ENCODE results near the gene RHOBTB3.

Gene RHOBTB3

DNA sequence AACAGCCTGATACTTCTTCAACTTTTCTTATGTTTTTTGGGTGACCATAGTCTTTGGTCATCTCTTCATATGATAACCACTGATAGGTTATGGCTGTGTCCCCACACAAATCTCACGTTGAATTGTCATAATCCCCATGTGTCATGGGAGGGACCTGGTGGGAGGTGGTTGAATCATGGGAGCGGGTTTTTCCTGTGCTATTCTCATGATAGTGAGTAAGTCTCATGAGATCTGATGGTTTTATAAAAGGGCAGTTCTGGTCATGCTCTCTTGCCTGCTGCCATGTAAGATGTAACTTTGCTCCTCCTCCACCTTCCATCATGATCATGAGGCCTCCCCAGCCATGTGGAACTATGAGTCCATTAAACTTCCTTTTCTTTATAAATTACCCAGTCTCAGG is 8.7 kb downstream of the RHOBTB3 start:
- ChIA-PET POLR2A (no interaction called here), CTCF (no interaction called here)
- TF ChIP-seq, protein P1, sequence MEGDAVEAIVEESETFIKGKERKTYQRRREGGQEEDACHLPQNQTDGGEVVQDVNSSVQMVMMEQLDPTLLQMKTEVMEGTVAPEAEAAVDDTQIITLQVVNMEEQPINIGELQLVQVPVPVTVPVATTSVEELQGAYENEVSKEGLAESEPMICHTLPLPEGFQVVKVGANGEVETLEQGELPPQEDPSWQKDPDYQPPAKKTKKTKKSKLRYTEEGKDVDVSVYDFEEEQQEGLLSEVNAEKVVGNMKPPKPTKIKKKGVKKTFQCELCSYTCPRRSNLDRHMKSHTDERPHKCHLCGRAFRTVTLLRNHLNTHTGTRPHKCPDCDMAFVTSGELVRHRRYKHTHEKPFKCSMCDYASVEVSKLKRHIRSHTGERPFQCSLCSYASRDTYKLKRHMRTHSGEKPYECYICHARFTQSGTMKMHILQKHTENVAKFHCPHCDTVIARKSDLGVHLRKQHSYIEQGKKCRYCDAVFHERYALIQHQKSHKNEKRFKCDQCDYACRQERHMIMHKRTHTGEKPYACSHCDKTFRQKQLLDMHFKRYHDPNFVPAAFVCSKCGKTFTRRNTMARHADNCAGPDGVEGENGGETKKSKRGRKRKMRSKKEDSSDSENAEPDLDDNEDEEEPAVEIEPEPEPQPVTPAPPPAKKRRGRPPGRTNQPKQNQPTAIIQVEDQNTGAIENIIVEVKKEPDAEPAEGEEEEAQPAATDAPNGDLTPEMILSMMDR (IDR thresholded peaks at IDR 0.05; ENCODE audit: insufficient read depth, low read length, missing control alignments), result no peak
- no peak overlapping the region for H3K4me3 ChIP-seq (ENCODE audit: low read depth, low read length)
- DNase-seq (ENCODE audit: low read depth, low spot score), result no peak

DNA sequence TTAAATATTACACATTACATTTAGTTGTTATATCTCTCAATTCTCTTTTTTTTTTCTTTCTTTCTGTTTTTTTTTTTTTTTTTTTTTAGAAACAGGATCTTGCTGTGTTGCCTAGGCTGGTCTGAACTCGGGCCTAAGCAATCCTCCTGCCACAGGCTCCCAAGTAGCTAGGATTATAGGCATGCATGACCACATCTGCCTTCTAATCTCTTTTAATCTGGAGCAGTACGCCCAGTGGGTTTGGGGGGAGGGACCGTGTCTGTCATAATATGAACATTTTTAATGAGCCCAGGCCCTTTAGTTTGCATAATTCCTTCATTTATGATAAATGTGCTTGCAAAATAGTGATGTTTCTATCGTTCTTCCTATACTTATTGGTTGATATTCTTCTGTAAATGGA is 10.3 kb downstream of the RHOBTB3 start:
- TF ChIP-seq, protein P1 (IDR thresholded peaks at IDR 0.05; ENCODE audit: insufficient read depth, low read length, missing control alignments), result no peak
- ChIA-PET POLR2A (interaction anchor here (0.6 kb wide), 1 partner anchor 16 kb away, joined by 4 read pairs; no protein-coding TSS in a partner anchor), CTCF (interaction anchor here (0.9 to 1.4 kb wide), 4 partner anchors 9 to 97 kb away, joined by 3 to 4 read pairs (median 3); no protein-coding TSS in a partner anchor)
- H3K4me3 ChIP-seq (ENCODE audit: low read depth, low read length), result no peak overlapping the region
- DNase-seq (ENCODE audit: low read depth, low spot score), result no peak

DNA sequence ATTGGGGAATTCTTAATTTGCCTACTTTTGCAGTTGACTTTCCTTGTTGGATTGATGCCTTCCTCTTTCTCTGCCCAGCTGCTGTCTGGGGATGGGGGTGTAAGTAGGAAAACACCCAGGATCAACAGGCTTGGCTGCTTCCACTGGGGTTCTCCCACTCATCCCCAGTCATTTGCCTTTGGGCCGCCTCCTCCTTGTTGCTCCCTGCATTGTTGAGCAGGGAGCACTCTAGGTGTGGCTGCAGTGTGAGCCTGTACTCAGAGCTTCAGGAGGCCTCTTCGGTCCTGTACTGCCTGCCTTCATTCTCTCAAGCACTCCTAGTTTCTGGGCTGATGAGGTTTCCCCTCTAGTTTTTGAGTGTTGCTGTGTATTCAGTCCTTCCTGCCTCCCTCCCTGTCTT is 12.1 kb downstream of the RHOBTB3 start:
- DNase-seq (ENCODE audit: low read depth, low spot score), result no peak
- CTCF ChIA-PET, result interaction anchor here (1.5 to 2.7 kb wide), 2 partner anchors 9 to 11 kb away, joined by 3 to 11 read pairs; partner anchors contain the start of gene RHOBTB3
- POLR2A ChIA-PET, result no interaction called here
- no peak overlapping the region for H3K4me3 ChIP-seq (ENCODE audit: low read depth, low read length)
- TF ChIP-seq, protein P1 (IDR thresholded peaks at IDR 0.05; ENCODE audit: insufficient read depth, low read length, missing control alignments), result no peak

DNA sequence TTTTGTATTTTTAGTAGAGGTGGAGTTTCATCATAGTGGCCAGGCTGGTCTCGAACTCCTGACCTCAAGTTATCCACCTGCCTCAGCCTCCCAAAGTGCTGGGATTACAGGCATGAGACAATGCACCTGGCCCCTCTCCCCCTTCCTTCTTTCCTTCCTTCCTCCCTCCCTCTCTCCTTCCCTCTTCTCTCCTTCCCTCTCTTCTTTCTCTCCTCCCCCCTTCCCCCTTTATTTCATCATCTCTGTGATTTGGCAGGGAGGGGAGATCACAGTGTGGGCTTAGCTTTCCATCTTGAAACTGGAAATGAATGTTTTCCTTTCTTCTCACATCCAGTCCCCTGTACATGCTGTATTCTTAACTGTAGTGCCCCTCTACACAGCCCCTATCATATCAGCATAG is 12.7 kb downstream of the RHOBTB3 start:
- DNase-seq (ENCODE audit: low read depth, low spot score), result no peak
- ChIA-PET POLR2A (no interaction called here), CTCF (interaction anchor here (1.5 to 2.7 kb wide), 4 partner anchors 9 to 80 kb away, joined by 3 to 11 read pairs (median 6); partner anchors contain the start of gene RHOBTB3)
- H3K4me3 ChIP-seq (ENCODE audit: low read depth, low read length), result no peak overlapping the region
- TF ChIP-seq, protein P1 (IDR thresholded peaks at IDR 0.05; ENCODE audit: insufficient read depth, low read length, missing control alignments), result no peak

DNA sequence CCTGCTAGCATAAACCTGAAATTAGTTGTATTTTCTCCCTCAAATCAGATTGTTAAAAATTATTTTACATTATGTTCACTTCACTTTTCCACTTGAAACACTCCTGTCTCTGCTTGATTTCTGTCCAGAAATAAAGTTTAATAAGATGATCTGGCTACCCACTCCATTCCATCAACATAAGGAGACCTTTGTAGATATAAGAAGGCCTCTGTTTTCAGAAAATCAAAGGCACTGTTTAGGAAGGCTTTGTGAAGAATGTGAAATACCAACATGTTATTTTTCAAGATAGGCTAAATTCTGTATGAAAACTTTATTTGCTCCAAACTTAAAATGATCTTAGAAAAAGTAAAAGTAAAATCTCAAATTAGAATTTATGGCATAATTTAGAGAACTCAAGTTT is 15.1 kb downstream of the RHOBTB3 start:
- TF ChIP-seq, protein P1 (IDR thresholded peaks at IDR 0.05; ENCODE audit: insufficient read depth, low read length, missing control alignments), result no peak
- POLR2A ChIA-PET, result interaction anchor here (1.0 to 1.1 kb wide), 2 partner anchors 11 to 16 kb away, joined by 3 to 4 read pairs; no protein-coding TSS in a partner anchor
- H3K4me3 ChIP-seq (ENCODE audit: low read depth, low read length), result no peak overlapping the region
- DNase-seq (ENCODE audit: low read depth, low spot score), result no peak
- CTCF ChIA-PET, result interaction anchor here (2.0 kb wide), 1 partner anchor 11 kb away, joined by 4 read pairs; no protein-coding TSS in a partner anchor

DNA sequence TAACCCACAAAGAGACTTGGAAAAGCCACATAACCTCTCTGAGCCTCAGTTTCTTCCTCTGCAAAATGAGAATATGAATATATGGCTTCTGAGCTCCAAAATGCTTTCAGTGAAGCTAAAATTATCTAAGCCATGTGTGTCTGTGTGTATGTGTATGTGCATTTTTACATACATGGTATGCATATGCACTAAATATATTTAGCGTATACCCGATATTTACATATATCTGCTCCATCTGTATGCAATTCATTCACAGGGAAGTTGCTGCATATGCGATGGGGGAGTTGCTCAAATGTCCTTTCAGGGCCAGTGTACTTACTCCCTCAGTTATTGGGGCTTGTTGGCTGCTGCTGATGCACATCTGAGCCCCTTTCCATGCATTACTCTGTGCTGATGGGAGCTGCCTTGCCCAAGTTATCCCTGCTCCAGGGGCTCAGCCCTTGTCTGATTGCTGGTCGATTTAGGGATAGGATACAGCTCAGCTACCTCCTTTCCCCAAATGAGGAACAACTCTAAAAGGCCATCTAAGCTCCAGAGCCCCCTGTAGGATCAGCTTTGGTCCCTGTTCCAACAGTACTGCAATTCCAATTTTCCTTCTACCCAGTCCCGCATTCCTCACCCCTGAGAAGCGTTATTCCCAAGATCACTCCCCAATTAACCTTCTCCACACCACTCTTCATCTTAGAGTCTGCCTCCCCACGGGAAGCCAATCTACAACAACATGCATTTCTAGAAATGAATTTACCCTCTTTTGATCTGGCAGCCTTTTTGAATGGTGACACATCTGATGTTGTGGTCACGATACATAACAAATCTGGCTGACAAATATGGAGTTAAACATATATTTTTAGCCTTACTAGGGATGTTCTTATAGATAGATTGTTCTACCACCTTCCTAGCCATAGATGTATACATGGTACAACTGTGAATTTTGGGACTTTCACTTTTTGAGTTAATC is 15.9 kb downstream of the RHOBTB3 start:
- POLR2A ChIA-PET, result interaction anchor here (1.0 to 1.1 kb wide), 2 partner anchors 12 to 17 kb away, joined by 3 to 4 read pairs; no protein-coding TSS in a partner anchor
- H3K4me3 ChIP-seq (ENCODE audit: low read depth, low read length), result no peak overlapping the region
- TF ChIP-seq, protein P1 (IDR thresholded peaks at IDR 0.05; ENCODE audit: insufficient read depth, low read length, missing control alignments), result no peak
- no peak for DNase-seq (ENCODE audit: low read depth, low spot score)
- CTCF ChIA-PET, result interaction anchor here (1.2 kb wide), 1 partner anchor 34 kb away, joined by 3 read pairs; no protein-coding TSS in a partner anchor

Measured in AG04449 (cell line).